ENCODE measurements around the gene ANXA8.
"Not testable (repeated sequence)": the region's sequence is repeated elsewhere in the genome, so short reads cannot be mapped to it uniquely, and the experiment has no call there.

DNA sequence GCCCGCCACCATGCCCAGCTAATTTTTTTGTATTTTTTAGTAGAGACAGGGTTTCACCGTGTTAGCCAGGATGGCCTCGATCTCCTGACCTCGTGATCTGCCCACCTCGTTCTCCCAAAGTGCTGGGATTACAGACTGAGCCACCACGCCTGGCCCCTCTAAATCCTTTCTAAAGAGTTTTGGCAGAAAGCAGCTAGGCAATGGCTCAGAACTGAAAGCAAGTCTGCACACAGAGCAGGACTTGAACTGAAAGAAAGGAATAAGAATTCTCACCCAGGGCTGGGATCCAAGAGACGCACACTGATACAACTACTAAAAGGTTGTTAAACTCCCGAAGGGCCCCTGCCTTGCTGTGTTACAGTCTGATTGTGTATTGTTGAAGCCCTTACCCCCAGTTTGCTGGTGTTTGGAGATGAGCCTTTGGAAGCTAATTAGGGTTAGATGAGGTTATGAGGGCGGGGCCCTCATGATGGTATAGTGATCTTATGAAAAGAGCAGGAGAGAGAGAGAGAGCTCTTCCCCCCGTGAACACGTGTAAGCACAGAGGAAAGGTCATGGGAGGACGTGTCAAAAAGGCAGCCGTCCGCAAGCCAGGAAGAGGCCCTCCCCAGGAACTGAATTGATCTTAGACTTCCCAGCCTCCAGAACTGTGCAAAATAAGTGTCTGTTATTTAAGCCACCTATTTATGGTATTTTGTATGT, 18.5 kb downstream of the ANXA8 start:
- TF ChIP-seq RAD21 (conservative IDR thresholded peaks at IDR 0.05); EZH2 (IDR thresholded peaks at IDR 0.05; ENCODE audit: borderline replicate concordance, insufficient read depth, low read length, poor library complexity, severe bottlenecking); EP300 (conservative IDR thresholded peaks at IDR 0.05; ENCODE audit: poor library complexity, severe bottlenecking): not testable (repeated sequence)
- TF ChIP-seq, protein P1, sequence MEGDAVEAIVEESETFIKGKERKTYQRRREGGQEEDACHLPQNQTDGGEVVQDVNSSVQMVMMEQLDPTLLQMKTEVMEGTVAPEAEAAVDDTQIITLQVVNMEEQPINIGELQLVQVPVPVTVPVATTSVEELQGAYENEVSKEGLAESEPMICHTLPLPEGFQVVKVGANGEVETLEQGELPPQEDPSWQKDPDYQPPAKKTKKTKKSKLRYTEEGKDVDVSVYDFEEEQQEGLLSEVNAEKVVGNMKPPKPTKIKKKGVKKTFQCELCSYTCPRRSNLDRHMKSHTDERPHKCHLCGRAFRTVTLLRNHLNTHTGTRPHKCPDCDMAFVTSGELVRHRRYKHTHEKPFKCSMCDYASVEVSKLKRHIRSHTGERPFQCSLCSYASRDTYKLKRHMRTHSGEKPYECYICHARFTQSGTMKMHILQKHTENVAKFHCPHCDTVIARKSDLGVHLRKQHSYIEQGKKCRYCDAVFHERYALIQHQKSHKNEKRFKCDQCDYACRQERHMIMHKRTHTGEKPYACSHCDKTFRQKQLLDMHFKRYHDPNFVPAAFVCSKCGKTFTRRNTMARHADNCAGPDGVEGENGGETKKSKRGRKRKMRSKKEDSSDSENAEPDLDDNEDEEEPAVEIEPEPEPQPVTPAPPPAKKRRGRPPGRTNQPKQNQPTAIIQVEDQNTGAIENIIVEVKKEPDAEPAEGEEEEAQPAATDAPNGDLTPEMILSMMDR (IDR thresholded peaks at IDR 0.05; ENCODE audit: poor library complexity, severe bottlenecking) = not testable (repeated sequence)

Measured in neural cell (in vitro differentiated cells).